Liver (tissue), 3 donors: Measurements from ENCODE around the gene FOCAD.

Experiments used
- CTCF ChIP-seq: fragments of 150-350 bp; IDR thresholded peaks from 2 replicates; pipeline ENCODE4 v1.5.1; 2017; ENCODE audit warnings: improper control_type of control experiment, low read depth, low read length; ENCODE audit not compliant: missing input control
- EGR1 ChIP-seq, 2 donors: IDR thresholded peaks; 2 replicates each; pipeline ENCODE4 v1.6.1; 2016 to 2018; ENCODE audit warnings: antibody characterized with exemption in 2 of 2, low read depth in 2 of 2
- GABPA ChIP-seq, 2 donors: IDR thresholded peaks in 1 of 2; conservative IDR thresholded peaks in 1 of 2; 2 replicates each; pipeline ENCODE4 v1.6.1; 2016; ENCODE audit warnings: antibody characterized with exemption in 2 of 2, mild to moderate bottlenecking in 1 of 2, moderate library complexity in 1 of 2
- JUND ChIP-seq, 2 donors: IDR thresholded peaks; 2 replicates each; pipeline ENCODE4 v1.6.1; 2016; ENCODE audit warnings: antibody characterized with exemption in 2 of 2
- NR2F2 ChIP-seq: IDR thresholded peaks from 2 replicates; pipeline ENCODE4 v1.6.1; 2016; ENCODE audit warnings: antibody characterized with exemption
- RAD21 ChIP-seq, 2 donors: IDR thresholded peaks; 2 replicates each; pipeline ENCODE4 v1.6.1; 2016; ENCODE audit warnings: antibody characterized with exemption in 2 of 2, mild to moderate bottlenecking in 2 of 2
- SP1 ChIP-seq: IDR thresholded peaks from 2 replicates; pipeline ENCODE4 v1.6.1; 2018; ENCODE audit warnings: antibody characterized with exemption, mild to moderate bottlenecking
- TAF1 ChIP-seq: conservative IDR thresholded peaks from 2 replicates; pipeline ENCODE4 v1.6.1; 2016; ENCODE audit warnings: antibody characterized with exemption, mild to moderate bottlenecking
- YY1 ChIP-seq: IDR thresholded peaks from 2 replicates; pipeline ENCODE4 v1.6.1; 2016; ENCODE audit warnings: antibody characterized with exemption, mild to moderate bottlenecking
- TF ChIP-seq, protein P1 (sequence below): IDR thresholded peaks from 2 replicates; pipeline ENCODE4 v1.6.1; 2016; ENCODE audit warnings: antibody characterized with exemption
- TF ChIP-seq, protein P2 (sequence below): IDR thresholded peaks from 2 replicates; pipeline ENCODE4 v1.6.1; 2016; ENCODE audit warnings: antibody characterized with exemption, mild to moderate bottlenecking
- donor health status: healthy.
- donor health status: healthy.

DNA sequence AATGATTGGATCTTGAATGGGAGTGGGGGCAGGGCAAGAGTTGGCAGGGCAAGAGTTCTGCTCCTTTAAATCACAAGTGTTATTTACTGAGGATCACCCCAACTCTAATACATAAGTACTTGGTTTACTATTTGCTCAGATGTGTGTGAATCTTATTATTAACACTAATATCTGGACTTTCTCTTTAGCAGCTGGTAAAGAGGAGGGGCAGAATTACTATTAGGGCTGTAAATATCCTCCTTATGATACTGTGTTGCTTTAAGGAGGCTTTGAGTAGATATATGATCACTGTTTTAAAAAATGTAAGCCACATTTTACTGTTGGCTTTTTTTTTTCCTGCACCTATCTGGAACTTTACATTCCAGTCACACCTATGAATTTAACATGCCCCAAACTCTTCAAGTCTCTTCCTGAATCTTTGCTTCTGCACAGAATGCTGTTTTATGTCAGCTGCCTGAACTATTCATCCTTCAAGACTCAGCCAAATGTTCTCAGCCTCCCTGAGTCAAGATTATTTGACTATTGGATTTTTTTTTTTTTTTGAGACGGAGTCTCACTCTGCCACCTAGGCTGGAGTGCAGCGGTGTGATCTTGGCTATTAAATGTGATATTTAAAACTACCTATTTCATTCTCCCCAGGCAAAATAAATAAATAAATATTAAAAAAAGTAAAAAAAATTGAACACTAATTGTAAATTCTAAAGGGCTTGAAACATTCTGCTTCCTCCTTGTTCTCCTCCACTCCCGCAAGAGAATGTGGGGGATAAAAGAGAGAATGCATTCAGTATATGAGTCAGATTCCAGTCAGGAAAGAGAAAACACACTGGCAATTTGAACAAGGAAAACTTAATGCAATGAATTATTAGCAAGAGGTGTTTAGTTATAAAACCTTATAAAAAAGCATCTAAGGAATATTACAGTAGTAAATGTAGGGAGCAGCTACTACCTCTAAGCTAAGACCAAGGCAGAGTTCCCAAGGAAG, 99.3 kb downstream of the FOCAD start:
- no peak for TF ChIP-seq CTCF
- no peak for TF ChIP-seq EGR1 (IDR thresholded peaks at IDR 0.05; ENCODE audit: low read depth in 2 of 2)
- no peak for TF ChIP-seq YY1
- TF ChIP-seq, protein P1, sequence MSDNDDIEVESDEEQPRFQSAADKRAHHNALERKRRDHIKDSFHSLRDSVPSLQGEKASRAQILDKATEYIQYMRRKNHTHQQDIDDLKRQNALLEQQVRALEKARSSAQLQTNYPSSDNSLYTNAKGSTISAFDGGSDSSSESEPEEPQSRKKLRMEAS: no peak
- TF ChIP-seq TAF1: no peak
- TF ChIP-seq, protein P2, sequence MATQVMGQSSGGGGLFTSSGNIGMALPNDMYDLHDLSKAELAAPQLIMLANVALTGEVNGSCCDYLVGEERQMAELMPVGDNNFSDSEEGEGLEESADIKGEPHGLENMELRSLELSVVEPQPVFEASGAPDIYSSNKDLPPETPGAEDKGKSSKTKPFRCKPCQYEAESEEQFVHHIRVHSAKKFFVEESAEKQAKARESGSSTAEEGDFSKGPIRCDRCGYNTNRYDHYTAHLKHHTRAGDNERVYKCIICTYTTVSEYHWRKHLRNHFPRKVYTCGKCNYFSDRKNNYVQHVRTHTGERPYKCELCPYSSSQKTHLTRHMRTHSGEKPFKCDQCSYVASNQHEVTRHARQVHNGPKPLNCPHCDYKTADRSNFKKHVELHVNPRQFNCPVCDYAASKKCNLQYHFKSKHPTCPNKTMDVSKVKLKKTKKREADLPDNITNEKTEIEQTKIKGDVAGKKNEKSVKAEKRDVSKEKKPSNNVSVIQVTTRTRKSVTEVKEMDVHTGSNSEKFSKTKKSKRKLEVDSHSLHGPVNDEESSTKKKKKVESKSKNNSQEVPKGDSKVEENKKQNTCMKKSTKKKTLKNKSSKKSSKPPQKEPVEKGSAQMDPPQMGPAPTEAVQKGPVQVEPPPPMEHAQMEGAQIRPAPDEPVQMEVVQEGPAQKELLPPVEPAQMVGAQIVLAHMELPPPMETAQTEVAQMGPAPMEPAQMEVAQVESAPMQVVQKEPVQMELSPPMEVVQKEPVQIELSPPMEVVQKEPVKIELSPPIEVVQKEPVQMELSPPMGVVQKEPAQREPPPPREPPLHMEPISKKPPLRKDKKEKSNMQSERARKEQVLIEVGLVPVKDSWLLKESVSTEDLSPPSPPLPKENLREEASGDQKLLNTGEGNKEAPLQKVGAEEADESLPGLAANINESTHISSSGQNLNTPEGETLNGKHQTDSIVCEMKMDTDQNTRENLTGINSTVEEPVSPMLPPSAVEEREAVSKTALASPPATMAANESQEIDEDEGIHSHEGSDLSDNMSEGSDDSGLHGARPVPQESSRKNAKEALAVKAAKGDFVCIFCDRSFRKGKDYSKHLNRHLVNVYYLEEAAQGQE: no peak
- TF ChIP-seq GABPA (IDR thresholded peaks at IDR 0.05 in 1 of 2, conservative IDR thresholded peaks at IDR 0.05 in 1 of 2): no peak
- no peak for TF ChIP-seq SP1
- no peak for TF ChIP-seq RAD21 (IDR thresholded peaks at IDR 0.05)
- TF ChIP-seq NR2F2: no peak
- no peak for TF ChIP-seq JUND (IDR thresholded peaks at IDR 0.05)
